ENCODE measurements around the gene RAF1.
"Not testable (repeated sequence)": the region's sequence is repeated elsewhere in the genome, so short reads cannot be mapped to it uniquely, and the experiment has no call there.

RAF1 gene

GRCh38 chr3:12549971-12550760 lies 113.8 kb downstream of the RAF1 start:
- CTCF ChIA-PET: interaction anchor here (1.6 kb wide), 1 partner anchor 11 kb away, joined by 4 read pairs; no protein-coding TSS in a partner anchor
- DNase-seq (ENCODE audit: extremely low spot score): no peak
- no peak for TF ChIP-seq CTCF (IDR thresholded peaks at IDR 0.05; ENCODE audit: control extremely low read depth, extremely low read depth, low read depth, missing control alignments)

GRCh38 chr3:12545473-12545791 lies 118.5 kb downstream of the RAF1 start, which contains the start of gene MKRN2OS:
TSS of gene MKRN2OS (minus strand) at chr3:12545499. CDS start at chr3:12545464, 35 bp downstream.
- DNase-seq (ENCODE audit: extremely low spot score): no peak
- POLR2A ChIA-PET: no interaction called here
- no peak for TF ChIP-seq CTCF (IDR thresholded peaks at IDR 0.05; ENCODE audit: control extremely low read depth, extremely low read depth, low read depth, missing control alignments)
- CTCF ChIA-PET: interaction anchor here (0.7 to 3.2 kb wide), 2 partner anchors 9 to 14 kb away, joined by 3 to 11 read pairs; no protein-coding TSS in a partner anchor

More at GRCh38 chr3:12549971-12550760, 113.8 kb downstream of the RAF1 start:
- POLR2A ChIA-PET: no interaction called here

GRCh38 chr3:12544652-12545472 lies 119.1 kb downstream of the RAF1 start:
- DNase-seq (ENCODE audit: extremely low spot score): no peak
- TF ChIP-seq CTCF (IDR thresholded peaks at IDR 0.05; ENCODE audit: control extremely low read depth, extremely low read depth, low read depth, missing control alignments): no peak
- CTCF ChIA-PET: interaction anchor here (0.7 to 3.2 kb wide), 2 partner anchors 8 to 14 kb away, joined by 3 to 11 read pairs; no protein-coding TSS in a partner anchor
- POLR2A ChIA-PET: no interaction called here

DNA sequence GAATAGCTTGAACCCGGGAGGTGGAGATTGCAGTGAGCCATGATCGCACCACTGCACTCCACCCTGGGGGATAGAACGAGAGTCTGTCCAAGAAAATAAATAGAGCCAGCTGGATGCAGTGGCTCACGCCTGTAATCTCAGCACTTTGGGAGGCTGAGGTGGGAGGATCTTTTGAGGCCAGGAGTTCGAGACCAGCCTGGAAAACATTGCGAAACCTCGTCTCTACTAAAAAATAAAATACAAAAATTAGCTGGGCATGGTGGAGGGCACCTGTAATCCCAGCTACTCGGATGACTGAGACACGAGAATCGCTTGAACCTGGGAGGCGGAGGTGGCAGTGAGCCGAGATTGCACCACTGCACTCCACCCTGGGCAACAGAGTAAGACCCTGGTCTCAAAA lies 120.4 kb downstream of the RAF1 start:
- ChIA-PET POLR2A (interaction anchor here (0.7 kb wide), 1 partner anchor 13 kb away, joined by 4 read pairs; no protein-coding TSS in a partner anchor), CTCF (interaction anchor here (0.9 to 1.6 kb wide), 4 partner anchors 11 to 42 kb away, joined by 3 to 4 read pairs (median 4); no protein-coding TSS in a partner anchor)
- not testable (repeated sequence) for DNase-seq (ENCODE audit: extremely low spot score)

- CTCF ChIA-PET: no interaction called here
- no peak for DNase-seq (ENCODE audit: extremely low spot score)
- no peak for TF ChIP-seq CTCF (IDR thresholded peaks at IDR 0.05; ENCODE audit: control extremely low read depth, extremely low read depth, low read depth, missing control alignments)
- POLR2A ChIA-PET: no interaction called here
These were observed 122.3 kb downstream of the RAF1 start for GRCh38 chr3:12541625-12542024.

- POLR2A ChIA-PET: no interaction called here
- no peak for DNase-seq (ENCODE audit: extremely low spot score)
- CTCF ChIA-PET: interaction anchor here (1.3 to 2.8 kb wide), 3 partner anchors 10 to 61 kb away, joined by 3 to 11 read pairs (median 5); partner anchors contain the start of gene MKRN2OS
- TF ChIP-seq CTCF (IDR thresholded peaks at IDR 0.05; ENCODE audit: control extremely low read depth, extremely low read depth, low read depth, missing control alignments): peak; percentile 6
These were observed 127.5 kb downstream of the RAF1 start for GRCh38 chr3:12536423-12536822.

Data from GM10248 (cell line).